H1 (cell line): Measurements from ENCODE around the gene BCAS1. TPM values are rescaled to one million over a fixed set of nuclear protein-coding genes. Genes with fewer than 3 reads are reported as not detected.

Source experiments
- CTCF ChIA-PET: fragments of 300-600 bp; sonication (Branson Sonifier 250); formaldehyde crosslinking; loops from one replicate; lab custom pipeline; 2021; ENCODE audit not compliant: partially characterized antibody; lab: Charles Lee
- POLR2A ChIA-PET: fragments of 300-600 bp; sonication (Branson Sonifier 250); formaldehyde crosslinking; loops from one replicate; lab custom pipeline; 2021; ENCODE audit warnings: inconsistent platforms; ENCODE audit not compliant: partially characterized antibody; lab: Charles Lee
- DNase-seq, 2 experiments: peaks; one replicate each; pipeline versions ENCODE4 v3.0.0 to v3.0.0-alpha.2; 2010 to 2022; ENCODE audit warnings: low spot score in 2 of 2, low read depth in 1 of 2, mixed read lengths in 1 of 2
- FAIRE-seq: peaks from 2 replicates; lab custom pipeline; 2011; peaks lifted over from hg19 to GRCh38; lab: Jason Lieb, UNC
- H2AFZ ChIP-seq: 2 replicates; pipeline ENCODE4 v1.8.1; 2012; ENCODE audit warnings: low read length, inconsistent platforms
- H2AK5ac ChIP-seq: 2 replicates; pipeline ENCODE4 v1.6.1; 2013; ENCODE audit warnings: low read depth, low read length
- H2BK120ac ChIP-seq: replicated peaks from 2 replicates; pipeline ENCODE3; 2013; ENCODE audit warnings: low read depth, low read length, inconsistent platforms
- H2BK12ac ChIP-seq: 2 replicates; pipeline ENCODE4 v1.6.1; 2013; ENCODE audit warnings: low read depth, low read length
- H2BK15ac ChIP-seq: 2 replicates; pipeline ENCODE4 v1.6.1; 2013; ENCODE audit warnings: low read length
- H2BK20ac ChIP-seq: 2 replicates; pipeline ENCODE4 v1.6.1; 2013; ENCODE audit warnings: low read length
- H2BK5ac ChIP-seq: 2 replicates; pipeline ENCODE4 v1.6.1; 2013; ENCODE audit warnings: low read depth, low read length
- H3K14ac ChIP-seq: 2 replicates; pipeline ENCODE4 v1.6.1; 2013; ENCODE audit warnings: inconsistent platforms; ENCODE audit not compliant: insufficient read length
- H3K18ac ChIP-seq: 2 replicates; pipeline ENCODE4 v1.6.1; 2013; ENCODE audit warnings: low read length; ENCODE audit errors: extremely low read depth
- H3K23ac ChIP-seq: 2 replicates; pipeline ENCODE4 v1.6.1; 2013; ENCODE audit warnings: inconsistent platforms; ENCODE audit not compliant: insufficient read length
- H3K23me2 ChIP-seq: 2 replicates; pipeline ENCODE4 v1.6.1; 2013; ENCODE audit warnings: low read depth, low read length
- H3K27ac ChIP-seq: 2 replicates; pipeline ENCODE4 v1.6.1; 2011; ENCODE audit warnings: low read depth, low read length, inconsistent platforms
- H3K27me3 ChIP-seq, 4 experiments: replicated peaks in 1 of 4; 1 replicate in 1 of 4; 2 replicates in 3 of 4; pipeline versions ENCODE4 v1.6.1 to v1.8.1; 2011 to 2013; ENCODE audit warnings: low read length in 3 of 4, mild to moderate bottlenecking in 3 of 4, inconsistent platforms in 2 of 4, mixed read lengths in 2 of 4, moderate library complexity in 1 of 4; ENCODE audit not compliant: control insufficient read depth in 3 of 4, insufficient read depth in 3 of 4; ENCODE audit errors: extremely low read depth in 1 of 4
- H3K36me3 ChIP-seq, 4 experiments: 2 replicates each; pipeline versions ENCODE4 v1.6.1 to v1.8.1; 2011 to 2013; ENCODE audit warnings: mild to moderate bottlenecking in 4 of 4, low read length in 3 of 4, moderate library complexity in 2 of 4, control low read depth in 1 of 4, inconsistent platforms in 1 of 4; ENCODE audit not compliant: insufficient read depth in 4 of 4, control insufficient read depth in 2 of 4
- H3K4ac ChIP-seq: replicated peaks from 2 replicates; pipeline ENCODE3; 2013; ENCODE audit warnings: low read length, low read depth, mixed read lengths, inconsistent platforms; ENCODE audit not compliant: insufficient read length
- H3K4me1 ChIP-seq, 4 experiments: replicated peaks in 1 of 4; 1 replicate in 1 of 4; 2 replicates in 3 of 4; pipeline versions ENCODE4 v1.6.1 to v1.8.1; 2011 to 2013; ENCODE audit warnings: low read length in 3 of 4, inconsistent platforms in 2 of 4, mixed read lengths in 1 of 4; ENCODE audit not compliant: insufficient read depth in 4 of 4, control insufficient read depth in 3 of 4
- H3K4me2 ChIP-seq, 2 experiments: 2 replicates each; pipeline versions ENCODE4 v1.6.1 to v1.8.1; 2011 to 2013; ENCODE audit warnings: low read depth in 2 of 2, low read length in 2 of 2, control low read depth in 1 of 2, inconsistent platforms in 1 of 2, mild to moderate bottlenecking in 1 of 2; ENCODE audit not compliant: insufficient read depth in 1 of 2
- H3K4me3 ChIP-seq, 4 experiments: fragments of 200-600, 300-600 bp in 1 of 4; sonication (generic), shearing (Covaris generic), sonication (Bioruptor Twin) in 1 of 4; 2 replicates each; pipeline versions ENCODE4 v1.5.1 to v1.8.1; 2011 to 2016; ENCODE audit warnings: low read length in 4 of 4, low read depth in 3 of 4, control low read depth in 2 of 4, inconsistent platforms in 2 of 4, mild to moderate bottlenecking in 2 of 4, mixed read lengths in 1 of 4, moderate library complexity in 1 of 4; ENCODE audit not compliant: insufficient read depth in 2 of 4; ENCODE audit errors: extremely low read depth in 1 of 4
- H3K56ac ChIP-seq: replicated peaks from 2 replicates; pipeline ENCODE3; 2013; ENCODE audit warnings: low read depth, mild to moderate bottlenecking, mixed read lengths, low read length, inconsistent platforms; ENCODE audit not compliant: insufficient read length
- H3K79me1 ChIP-seq: 2 replicates; pipeline ENCODE4 v1.6.1; 2013; ENCODE audit warnings: low read depth, low read length, control low read depth
- H3K79me2 ChIP-seq, 2 experiments: 2 replicates each; pipeline versions ENCODE4 v1.6.1 to v1.8.1; 2012 to 2013; ENCODE audit warnings: low read length in 2 of 2, mild to moderate bottlenecking in 2 of 2, inconsistent platforms in 1 of 2; ENCODE audit not compliant: insufficient read depth in 2 of 2, control insufficient read depth in 1 of 2
- H3K9ac ChIP-seq, 4 experiments: replicated peaks in 1 of 4; 1 replicate in 1 of 4; 2 replicates in 3 of 4; pipeline versions ENCODE4 v1.6.1 to v1.8.1; 2011 to 2013; ENCODE audit warnings: low read depth in 3 of 4, low read length in 3 of 4, control low read depth in 2 of 4, mild to moderate bottlenecking in 2 of 4, moderate library complexity in 2 of 4, inconsistent platforms in 1 of 4; ENCODE audit errors: extremely low read depth in 1 of 4
- H3K9me3 ChIP-seq, 2 experiments: 2 replicates each; pipeline versions ENCODE4 v1.6.1 to v1.8.1; 2012 to 2013; ENCODE audit warnings: mild to moderate bottlenecking in 2 of 2, moderate library complexity in 2 of 2, control low read depth in 1 of 2, inconsistent platforms in 1 of 2, low read depth in 1 of 2, low read length in 1 of 2, mixed read lengths in 1 of 2; ENCODE audit not compliant: insufficient read depth in 2 of 2
- H4K20me1 ChIP-seq, 2 experiments: replicated peaks in 1 of 2; 2 replicates each; pipeline versions ENCODE3 to v1.8.1; 2011 to 2013; ENCODE audit warnings: inconsistent platforms in 2 of 2, low read length in 2 of 2, mild to moderate bottlenecking in 1 of 2; ENCODE audit not compliant: insufficient read depth in 2 of 2, control insufficient read depth in 1 of 2
- H4K5ac ChIP-seq: 2 replicates; pipeline ENCODE4 v1.6.1; 2013; ENCODE audit warnings: low read length, low read depth, mixed read lengths, inconsistent platforms; ENCODE audit not compliant: insufficient read length
- H4K8ac ChIP-seq: 2 replicates; pipeline ENCODE4 v1.8.0; 2013; ENCODE audit warnings: mild to moderate bottlenecking, moderate library complexity, low read length, inconsistent platforms; ENCODE audit not compliant: insufficient read depth; ENCODE audit errors: extremely low read depth
- H4K91ac ChIP-seq: replicated peaks from 2 replicates; pipeline ENCODE3; 2013; ENCODE audit warnings: low read length, mixed read lengths, inconsistent platforms; ENCODE audit not compliant: insufficient read length
- EP300 ChIP-seq, 2 experiments: IDR thresholded peaks; 1 replicate in 1 of 2; 2 replicates in 1 of 2; pipeline ENCODE4 v1.6.1; 2011 to 2012; ENCODE audit warnings: low read depth in 2 of 2, low read length in 2 of 2, mild to moderate bottlenecking in 2 of 2, borderline replicate concordance in 1 of 2, inconsistent platforms in 1 of 2, moderate library complexity in 1 of 2
- FOSL1 ChIP-seq: IDR thresholded peaks from 2 replicates; pipeline ENCODE4 v1.6.1; 2011; ENCODE audit warnings: mild to moderate bottlenecking, low read depth, low read length, moderate library complexity; ENCODE audit not compliant: insufficient read depth
- GABPA ChIP-seq: IDR thresholded peaks from 2 replicates; pipeline ENCODE4 v1.6.1; 2011; ENCODE audit warnings: mild to moderate bottlenecking, low read length, moderate library complexity, borderline replicate concordance; ENCODE audit not compliant: insufficient read depth
- KDM4A ChIP-seq: IDR thresholded peaks from one replicate; pipeline ENCODE4 v1.7.1; 2012; ENCODE audit warnings: low read depth, mild to moderate bottlenecking, moderate library complexity, low read length, inconsistent platforms; ENCODE audit not compliant: severe bottlenecking
- PHF8 ChIP-seq: fragments of 200-600 bp; sonication (generic); conservative IDR thresholded peaks from 2 replicates; pipeline ENCODE4 v1.7.1; 2012; ENCODE audit warnings: low read depth, mild to moderate bottlenecking, inconsistent platforms, low read length, moderate library complexity
- POU5F1 ChIP-seq: IDR thresholded peaks from 2 replicates; pipeline ENCODE4 v1.6.1; 2011; ENCODE audit warnings: low read depth, mild to moderate bottlenecking, low read length, moderate library complexity
- SIX5 ChIP-seq: IDR thresholded peaks from 2 replicates; pipeline ENCODE4 v1.6.1; 2011; ENCODE audit warnings: mild to moderate bottlenecking, low read depth, low read length
- SP2 ChIP-seq: IDR thresholded peaks from 2 replicates; pipeline ENCODE4 v1.6.1; 2012; ENCODE audit warnings: mild to moderate bottlenecking, low read length, inconsistent platforms
- SUZ12 ChIP-seq: fragments of 200-600 bp; sonication (generic); IDR thresholded peaks from 2 replicates; pipeline ENCODE4 v1.6.1; 2012; ENCODE audit warnings: mild to moderate bottlenecking, inconsistent platforms, low read length, moderate library complexity, mixed read lengths
- TAF1 ChIP-seq: IDR thresholded peaks from 2 replicates; pipeline ENCODE4 v1.6.1; 2011; ENCODE audit warnings: mild to moderate bottlenecking, low read depth, low read length
- TAF7 ChIP-seq: optimal IDR thresholded peaks from 2 replicates; pipeline ENCODE3; 2011; ENCODE audit warnings: low read depth, mild to moderate bottlenecking, inconsistent platforms, low read length, moderate library complexity, borderline replicate concordance
- YY1 ChIP-seq: IDR thresholded peaks from 2 replicates; pipeline ENCODE4 v1.6.1; 2011; ENCODE audit warnings: low read depth, mild to moderate bottlenecking, low read length
- ZNF274 ChIP-seq: IDR thresholded peaks from 2 replicates; pipeline ENCODE4 v1.7.0; 2012; ENCODE audit warnings: low read length, borderline replicate concordance; ENCODE audit errors: extremely low read depth
- WGBS, 2 experiments: shearing (Covaris generic) in 1 of 2; methylation state at CpG; one replicate each; pipeline versions ENCODE4 v1.1.6 to v1.1.7; 2013 to 2015; ENCODE audit warnings: low lambda C conversion rate in 2 of 2, mixed read lengths in 2 of 2, inconsistent platforms in 1 of 2, low coverage in 1 of 2, missing lambda C conversion rate in 1 of 2; ENCODE audit not compliant: insufficient replicate concordance in 2 of 2, insufficient coverage in 1 of 2, insufficient read length in 1 of 2; ENCODE audit errors: extremely low coverage in 1 of 2, missing lambda C conversion rate in 1 of 2; 5-methylcytosine and 5-hydroxymethylcytosine counted together
- polyA plus RNA-seq, 7 experiments: library from polyadenylated mRNA; depleted of rRNA in 3 of 7; stranded (reverse) in 5 of 7; unstranded in 2 of 7; fragments of >200 nt in 5 of 7; fragments of 200-250 nt in 2 of 7; gene quantifications; 1 replicate in 5 of 7; 2 replicates in 1 of 7; 4 replicates in 1 of 7; pipeline versions ENCODE4 v1.2.1 to v1.2.3, GENCODE V29; 2011 to 2013; ENCODE audit warnings: missing spikeins in 2 of 7, mixed read lengths in 2 of 7
- total RNA-seq: library from RNA; stranded (reverse); fragmentation: NEBNext Ultra II Directional; extraction: Animal tissue kit (Norgen Biotek cat#: 25700); gene quantifications from 2 replicates; pipeline ENCODE4 v1.2.1, GENCODE V29; 2021
- TF ChIP-seq, protein P1 (sequence below): IDR thresholded peaks from 2 replicates; pipeline ENCODE4 v1.6.1; 2012; ENCODE audit warnings: inconsistent platforms

Gene BCAS1
- total and polyA plus RNA-seq, 2 of the 8 experiments (the other 6 are each of a cell fraction or from before 2014, with no cell fraction given): 0.06 to 0.19 TPM

DNA sequence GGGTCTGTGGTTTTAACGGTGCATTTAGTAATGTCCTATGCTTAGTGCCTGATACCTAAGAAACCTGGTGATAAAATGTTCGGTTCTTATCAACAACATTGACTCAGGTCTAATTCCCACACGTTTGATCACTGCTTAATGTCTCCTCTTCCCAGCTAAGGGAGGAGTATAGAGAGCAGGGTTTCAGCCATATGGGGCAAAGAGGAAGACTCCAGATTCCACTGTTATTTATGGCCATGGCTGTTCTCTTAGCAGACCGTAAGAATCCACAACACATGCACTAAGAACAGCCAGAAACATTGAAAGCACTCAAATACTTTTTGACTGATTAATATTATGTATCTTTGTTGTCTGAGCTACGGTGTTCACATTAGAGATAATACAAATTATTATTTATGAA, 112.1 kb downstream of the BCAS1 start:
- Histone ChIP-seq H3K14ac (no peak overlapping the region), H2BK5ac (no peak overlapping the region), H2BK12ac (no peak overlapping the region), H3K27me3 (no peaks in the 10 kb centered on the region), H3K56ac (no peak overlapping the region), H3K4ac (no peak overlapping the region), H2AFZ (no peak overlapping the region), H4K20me1 (no peaks in the 10 kb centered on the region), H4K8ac (no peak overlapping the region), H2BK20ac (no peak overlapping the region), H3K79me1 (no peaks in the 10 kb centered on the region), H3K18ac (no peak overlapping the region), H3K4me3 (no peak overlapping the region), H3K4me2 (no peak overlapping the region), H2BK15ac (no peak overlapping the region), H4K91ac (no peak overlapping the region), H2BK120ac (no peak overlapping the region), H3K9ac (no peak overlapping the region), H3K79me2 (no peaks in the 10 kb centered on the region), H3K4me1 (peaks cover 0 to 3% (median 0%) of the 10 kb centered on the region in 4 experiments; a peak in 1 of 7 replicates), H3K36me3 (no peaks in the 10 kb centered on the region), H4K5ac (no peak overlapping the region), H2AK5ac (no peak overlapping the region), H3K9me3 (peaks cover 0 to under 1% of the 10 kb centered on the region in 2 experiments; a peak in 2 of 4 replicates), H3K23me2 (no peaks in the 10 kb centered on the region), H3K23ac (no peak overlapping the region), H3K27ac (no peak overlapping the region)
- CTCF ChIA-PET: interaction anchor here (0.6 to 2.3 kb wide), 10 partner anchors 9 to 300 kb away, joined by 3 to 9 read pairs (median 4); no protein-coding TSS in a partner anchor
- DNase-seq (no peak), FAIRE-seq (no peak)
- 88% methylated on average over 5 of the region's 5 CpGs; no CpG with 5 or more reads in 1 of the 2 experiments for WGBS, 2 experiments
- POLR2A ChIA-PET: no interaction called here
- TF ChIP-seq, protein P1, sequence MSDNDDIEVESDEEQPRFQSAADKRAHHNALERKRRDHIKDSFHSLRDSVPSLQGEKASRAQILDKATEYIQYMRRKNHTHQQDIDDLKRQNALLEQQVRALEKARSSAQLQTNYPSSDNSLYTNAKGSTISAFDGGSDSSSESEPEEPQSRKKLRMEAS: no peak
- TF ChIP-seq POU5F1 (no peak), SP2 (no peak), KDM4A (no peak), PHF8 (no peak), YY1 (no peak), GABPA (no peak), TAF1 (no peak), FOSL1 (no peak), EP300 (IDR thresholded peaks at IDR 0.05; ENCODE audit: borderline replicate concordance in 1 of 2, low read depth in 2 of 2, low read length in 2 of 2) (no peak), TAF7 (no peak), ZNF274 (no peak), SIX5 (no peak), SUZ12 (no peak)
